K562 treated with DMSO at 1 percent for 48 hours (cell line): ENCODE results near the gene KRT79. TPM values are rescaled to one million over a fixed set of nuclear protein-coding genes. Genes with fewer than 3 reads are reported as not detected.

Experiments used
- total RNA-seq: library from RNA; unstranded; fragments of 300-600 nt; gene quantifications from 2 replicates; pipeline ENCODE4 v1.2.3, GENCODE V29; 2022; ENCODE audit warnings: low replicate concordance; ENCODE audit errors: extremely low read depth

KRT79 gene
- not detected in 2 replicates for total RNA-seq

GRCh38 chr12:52833922-52834726 lies at the start of gene KRT79:
TSS of gene KRT79 (minus strand) at chr12:52834311. CDS start at chr12:52834260, 51 bp downstream.

GRCh38 chr12:52848661-52849255 lies 14.6 kb upstream of the KRT79 start, which contains the start of gene KRT78:
TSS of gene KRT78 (minus strand) at chr12:52848994. CDS start at chr12:52848930, 64 bp downstream.

GRCh38 chr12:52813885-52814709 lies 20.0 kb downstream of the KRT79 start, which contains the start of gene KRT4:
TSS of gene KRT4 (minus strand) at chr12:52814116. CDS start at chr12:52814058, 58 bp downstream.

GRCh38 chr12:52795694-52796428 lies 38.2 kb downstream of the KRT79 start, which contains the start of gene KRT3:
TSS of gene KRT3 (minus strand) at chr12:52796117. CDS start at chr12:52796042, 75 bp downstream.

GRCh38 chr12:52776913-52777395 lies 57.2 kb downstream of the KRT79 start, which contains the start of gene KRT76:
TSS of gene KRT76 (minus strand) at chr12:52777345. CDS start at chr12:52777291, 54 bp downstream.

Other genes starting within 250 kb of the KRT79 start
- gene KRT72, start 232.8 kb downstream of the KRT79 start, total RNA-seq = not detected in 2 replicates
- not detected in 2 replicates for gene KRT73, start 215.8 kb downstream of the KRT79 start, total RNA-seq
- gene KRT2, start 182.1 kb downstream of the KRT79 start, total RNA-seq = not detected in 2 replicates
- not detected in 2 replicates for gene KRT1, start 153.9 kb downstream of the KRT79 start, total RNA-seq
- not detected in 2 replicates for gene KRT77, start 130.8 kb downstream of the KRT79 start, total RNA-seq
- gene KRT76, start 57.0 kb downstream of the KRT79 start, total RNA-seq = not detected in 2 replicates
- gene KRT3, start 38.2 kb downstream of the KRT79 start, total RNA-seq = not detected in 2 replicates
- gene KRT4, start 20.2 kb downstream of the KRT79 start, total RNA-seq = not detected in 2 replicates
- not detected in 2 replicates for gene KRT78, start 14.7 kb upstream of the KRT79 start, total RNA-seq
- 606 TPM in 1 of 2 replicates, not detected in the other for gene KRT8, start 70.8 kb upstream of the KRT79 start, total RNA-seq
- gene KRT18, start 114.8 kb upstream of the KRT79 start, total RNA-seq = 246 TPM in 1 of 2 replicates, not detected in the other
- 778 TPM in 1 of 2 replicates, not detected in the other for gene EIF4B, start 172.1 kb upstream of the KRT79 start, total RNA-seq
- not detected in 2 replicates for gene TNS2, start 215.8 kb upstream of the KRT79 start, total RNA-seq
- gene SPRYD3, start 245.1 kb upstream of the KRT79 start, total RNA-seq = not detected in 2 replicates